ENCODE measurements around the gene ABCB4.

ABCB4 gene

DNA sequence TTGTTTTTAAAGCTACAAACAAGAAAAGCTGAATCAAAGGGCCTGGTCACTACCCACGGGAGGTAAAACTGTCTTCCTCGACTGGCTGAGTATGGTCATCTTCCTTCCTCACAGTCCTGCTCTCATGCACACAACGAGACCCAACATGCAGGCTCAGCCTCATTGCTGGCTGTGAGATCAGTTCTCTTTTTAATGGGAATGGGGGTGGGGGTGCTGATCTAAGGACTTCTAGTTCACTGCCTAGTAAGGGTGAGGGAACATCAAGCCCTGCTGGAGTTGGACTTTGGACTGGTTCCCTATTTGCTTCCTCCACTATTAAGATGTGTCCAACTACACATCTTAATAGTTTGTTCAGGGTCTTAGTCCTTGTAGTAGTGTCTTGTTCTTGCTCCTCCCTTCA, 48.2 kb downstream of the ABCB4 start:
- no peak for DNase-seq
- Histone ChIP-seq H3K27me3 (no peaks in the 10 kb centered on the region), H3K9me3 (no peaks in the 10 kb centered on the region), H3K36me3 (no peaks in the 10 kb centered on the region), H3K4me3 (ENCODE audit: low read depth, low read length) (no peak overlapping the region), H3K4me1 (no peaks in the 10 kb centered on the region)
- TF ChIP-seq, protein P1, sequence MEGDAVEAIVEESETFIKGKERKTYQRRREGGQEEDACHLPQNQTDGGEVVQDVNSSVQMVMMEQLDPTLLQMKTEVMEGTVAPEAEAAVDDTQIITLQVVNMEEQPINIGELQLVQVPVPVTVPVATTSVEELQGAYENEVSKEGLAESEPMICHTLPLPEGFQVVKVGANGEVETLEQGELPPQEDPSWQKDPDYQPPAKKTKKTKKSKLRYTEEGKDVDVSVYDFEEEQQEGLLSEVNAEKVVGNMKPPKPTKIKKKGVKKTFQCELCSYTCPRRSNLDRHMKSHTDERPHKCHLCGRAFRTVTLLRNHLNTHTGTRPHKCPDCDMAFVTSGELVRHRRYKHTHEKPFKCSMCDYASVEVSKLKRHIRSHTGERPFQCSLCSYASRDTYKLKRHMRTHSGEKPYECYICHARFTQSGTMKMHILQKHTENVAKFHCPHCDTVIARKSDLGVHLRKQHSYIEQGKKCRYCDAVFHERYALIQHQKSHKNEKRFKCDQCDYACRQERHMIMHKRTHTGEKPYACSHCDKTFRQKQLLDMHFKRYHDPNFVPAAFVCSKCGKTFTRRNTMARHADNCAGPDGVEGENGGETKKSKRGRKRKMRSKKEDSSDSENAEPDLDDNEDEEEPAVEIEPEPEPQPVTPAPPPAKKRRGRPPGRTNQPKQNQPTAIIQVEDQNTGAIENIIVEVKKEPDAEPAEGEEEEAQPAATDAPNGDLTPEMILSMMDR (IDR thresholded peaks at IDR 0.05; ENCODE audit: low read depth, low read length) = no peak

DNA sequence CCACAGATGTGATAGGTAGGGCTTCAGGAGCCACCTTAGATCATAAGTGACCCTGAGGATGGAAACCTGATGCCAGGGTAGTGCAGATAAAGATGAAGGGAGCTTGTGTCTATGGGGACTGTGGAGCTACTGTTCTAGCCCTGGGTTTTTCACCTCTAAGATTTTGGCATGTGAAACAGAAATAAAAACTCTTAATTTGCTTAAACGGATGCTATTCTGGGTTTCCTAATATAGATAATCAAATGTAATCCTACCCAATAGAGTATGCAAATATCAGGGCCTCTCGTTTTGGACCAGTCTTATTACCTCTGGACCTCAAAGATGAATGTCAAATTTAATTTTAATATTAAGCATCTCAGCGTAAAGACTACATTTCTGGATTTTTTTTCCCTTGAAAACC, 49.3 kb downstream of the ABCB4 start:
- H3K4me1 ChIP-seq = no peaks in the 10 kb centered on the region
- TF ChIP-seq, protein P1 (IDR thresholded peaks at IDR 0.05; ENCODE audit: low read depth, low read length) = no peak
- no peak for DNase-seq
- H3K9me3 ChIP-seq = no peaks in the 10 kb centered on the region
- no peaks in the 10 kb centered on the region for H3K36me3 ChIP-seq
- H3K4me3 ChIP-seq (ENCODE audit: low read depth, low read length) = no peak overlapping the region
- no peaks in the 10 kb centered on the region for H3K27me3 ChIP-seq

DNA sequence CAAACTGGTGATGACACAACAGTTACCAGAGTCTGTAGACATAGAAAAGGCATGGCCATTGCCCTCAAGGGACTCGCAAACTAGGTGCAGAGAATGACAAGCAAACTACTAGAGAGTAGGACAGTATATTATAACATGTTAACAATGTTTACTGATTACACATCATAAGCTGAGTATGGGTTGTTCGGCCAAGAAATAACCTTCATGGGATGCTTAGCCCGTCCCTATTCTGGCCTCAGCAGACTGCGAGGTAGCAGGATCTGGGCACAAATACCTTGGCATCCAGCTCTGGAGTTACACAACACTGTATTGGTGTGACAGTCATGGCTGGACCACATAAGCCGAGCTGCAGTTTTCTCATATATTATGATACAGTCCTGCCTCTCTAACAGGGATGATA, 51.4 kb downstream of the ABCB4 start:
- Histone ChIP-seq H3K9me3 (no peaks in the 10 kb centered on the region), H3K36me3 (no peaks in the 10 kb centered on the region), H3K4me1 (no peaks in the 10 kb centered on the region), H3K4me3 (ENCODE audit: low read depth, low read length) (no peak overlapping the region), H3K27me3 (no peaks in the 10 kb centered on the region)
- TF ChIP-seq, protein P1 (IDR thresholded peaks at IDR 0.05; ENCODE audit: low read depth, low read length) = no peak
- DNase-seq = no peak

DNA sequence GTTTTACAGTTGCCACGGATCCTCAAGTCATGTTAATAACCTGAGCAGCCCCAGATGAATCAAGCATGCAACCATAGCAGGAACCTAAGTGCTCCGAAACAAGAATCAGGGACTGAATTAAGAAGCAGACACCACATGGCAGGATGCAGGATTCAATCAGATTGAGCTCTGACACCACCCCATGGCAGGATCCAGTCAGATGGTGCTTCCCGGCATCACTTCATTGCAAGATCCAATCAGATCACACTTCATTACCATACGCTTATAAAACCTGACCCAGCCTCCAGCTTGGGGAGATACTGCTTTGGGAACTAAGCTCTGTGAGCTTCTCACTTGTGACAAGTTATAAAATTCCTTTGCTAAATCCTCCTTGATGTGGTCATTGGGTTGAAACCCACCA, 55.3 kb downstream of the ABCB4 start:
- Histone ChIP-seq H3K4me3 (ENCODE audit: low read depth, low read length) (no peak overlapping the region), H3K36me3 (no peaks in the 10 kb centered on the region), H3K27me3 (no peaks in the 10 kb centered on the region), H3K9me3 (no peaks in the 10 kb centered on the region), H3K4me1 (no peaks in the 10 kb centered on the region)
- TF ChIP-seq, protein P1 (IDR thresholded peaks at IDR 0.05; ENCODE audit: low read depth, low read length) = no peak
- DNase-seq = peak; percentile 33

DNA sequence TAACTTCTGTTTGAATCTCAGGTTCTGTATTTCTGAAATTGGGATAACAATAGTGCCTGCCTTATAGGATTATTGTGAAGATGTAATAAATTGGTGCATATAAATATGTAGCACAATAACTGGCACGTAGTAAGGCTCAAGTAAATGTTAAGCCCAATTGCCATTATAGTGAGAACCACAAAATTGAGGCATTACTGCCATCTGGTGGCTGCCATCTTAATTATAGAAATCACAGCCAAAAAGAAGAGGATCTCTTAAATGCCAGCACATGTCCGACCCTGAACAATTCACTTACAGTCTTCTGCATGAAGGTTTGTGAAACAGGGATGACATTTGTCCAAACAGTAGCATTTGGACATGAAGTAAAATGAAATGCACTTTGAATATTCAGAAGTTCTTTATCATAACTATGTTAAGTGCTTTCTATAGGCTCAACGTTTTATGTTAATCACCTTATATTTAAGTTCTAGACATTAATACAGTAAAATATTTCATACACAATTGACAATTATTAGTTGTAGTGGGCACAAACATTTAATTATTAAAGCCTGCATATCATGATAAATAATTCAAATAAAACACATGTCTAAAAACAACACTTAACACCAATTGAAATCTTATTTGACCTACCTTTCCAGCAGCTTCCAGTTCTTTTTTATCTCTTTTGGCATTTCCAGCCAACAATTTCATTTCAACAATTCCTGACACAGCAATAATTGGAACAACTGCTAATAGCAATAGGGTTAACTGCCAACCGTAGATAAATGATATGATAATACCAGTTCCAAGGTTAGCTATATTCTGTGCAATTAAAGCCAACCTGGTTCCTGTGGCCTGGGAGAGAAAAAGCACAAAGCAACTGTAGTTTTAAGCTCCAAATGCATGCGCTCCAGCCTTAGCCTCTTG, 58.5 kb downstream of the ABCB4 start:
- Histone ChIP-seq H3K4me1 (no peaks in the 10 kb centered on the region), H3K36me3 (no peaks in the 10 kb centered on the region), H3K4me3 (ENCODE audit: low read depth, low read length) (no peak overlapping the region), H3K27me3 (no peaks in the 10 kb centered on the region), H3K9me3 (no peaks in the 10 kb centered on the region)
- TF ChIP-seq, protein P1 (IDR thresholded peaks at IDR 0.05; ENCODE audit: low read depth, low read length) = peak; percentile 69
- peak; percentile 71 for DNase-seq

DNA sequence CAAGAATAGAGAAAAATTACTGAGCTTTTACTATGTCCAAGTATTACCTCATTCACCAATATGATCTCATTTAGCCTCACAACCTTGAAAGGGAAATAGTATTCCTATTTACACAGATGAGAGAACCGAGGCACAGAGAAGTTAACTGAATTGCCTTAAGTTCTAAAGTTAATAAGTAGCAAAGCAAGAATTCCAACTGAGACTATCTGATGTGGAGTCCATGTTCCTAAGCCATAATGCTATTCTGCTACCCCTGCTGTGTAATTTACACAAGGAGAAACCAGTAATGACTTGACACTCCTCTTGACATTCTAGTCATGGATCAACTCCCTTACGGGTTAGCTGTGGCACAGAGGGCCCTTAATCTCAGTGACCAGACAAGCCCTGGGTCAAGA, 60.7 kb downstream of the ABCB4 start:
- no peak for DNase-seq
- no peaks in the 10 kb centered on the region for H3K4me1 ChIP-seq
- H3K4me3 ChIP-seq (ENCODE audit: low read depth, low read length) = no peak overlapping the region
- H3K9me3 ChIP-seq = no peaks in the 10 kb centered on the region
- no peaks in the 10 kb centered on the region for H3K27me3 ChIP-seq
- H3K36me3 ChIP-seq = no peaks in the 10 kb centered on the region
- TF ChIP-seq, protein P1 (IDR thresholded peaks at IDR 0.05; ENCODE audit: low read depth, low read length) = no peak
